GM12891 (cell line): Measurements from ENCODE around the gene ZNF697.

Experiments used
- PAX5 ChIP-seq: IDR thresholded peaks from 2 replicates; pipeline ENCODE4 v1.6.1; 2011; ENCODE audit warnings: low read length, moderate library complexity, mild to moderate bottlenecking; ENCODE audit not compliant: insufficient read depth, severe bottlenecking
- POLR2A ChIP-seq: IDR thresholded peaks from 2 replicates; pipeline ENCODE4 v1.6.1; 2011; ENCODE audit warnings: low read depth, low read length, control low read depth
- POLR2AphosphoS5 ChIP-seq: IDR thresholded peaks from 2 replicates; pipeline ENCODE4 v1.6.1; 2011; ENCODE audit warnings: low read depth, low read length, control low read depth
- SPI1 ChIP-seq: IDR thresholded peaks from 2 replicates; pipeline ENCODE4 v1.6.1; 2011; ENCODE audit warnings: low read depth, low read length, control low read depth
- TAF1 ChIP-seq: IDR thresholded peaks from 2 replicates; pipeline ENCODE4 v1.6.1; 2011; ENCODE audit warnings: low read depth, low read length, control low read depth

- TF ChIP-seq POLR2A (no peak), POLR2AphosphoS5 (no peak), SPI1 (no peak), TAF1 (no peak), PAX5 (no peak)
Measured at GRCh38 chr1:119697598-119697997, 49.5 kb upstream of the ZNF697 start.
